HTR-8/SVneo (cell line): Measurements from ENCODE around the gene POU2F1.

Experiments
- DNase-seq: peaks from one replicate; pipeline ENCODE4 v3.0.0; 2011; ENCODE audit warnings: low spot score, mixed read lengths; ENCODE audit not compliant: insufficient read length
- FAIRE-seq: peaks from 2 replicates; lab custom pipeline; 2011; peaks lifted over from hg19 to GRCh38; lab: Jason Lieb, UNC

The POU2F1 gene

GRCh38 chr1:167344112-167344511, 123.4 kb downstream of the POU2F1 start:
- no peak for FAIRE-seq
- no peak for DNase-seq

- DNase-seq (no peak), FAIRE-seq (peak; percentile 4)
Measured at GRCh38 chr1:167344615-167345385, 124.1 kb downstream of the POU2F1 start.

- DNase-seq = no peak
- no peak for FAIRE-seq
Measured at GRCh38 chr1:167345386-167345733, 124.7 kb downstream of the POU2F1 start.

- FAIRE-seq (no peak), DNase-seq (no peak)
Measured at GRCh38 chr1:167357305-167357704, 136.6 kb downstream of the POU2F1 start.

GRCh38 chr1:167359295-167359694, 138.6 kb downstream of the POU2F1 start:
- no peak for DNase-seq
- FAIRE-seq = no peak

- DNase-seq (no peak), FAIRE-seq (no peak)
Measured at GRCh38 chr1:167360120-167360519, 139.4 kb downstream of the POU2F1 start.

GRCh38 chr1:167362638-167363037, 142.0 kb downstream of the POU2F1 start:
- no peak for FAIRE-seq
- no peak for DNase-seq

GRCh38 chr1:167364826-167365225, 144.1 kb downstream of the POU2F1 start:
- FAIRE-seq = no peak

GRCh38 chr1:167365360-167365759, 144.7 kb downstream of the POU2F1 start:
- no peak for FAIRE-seq
- DNase-seq = no peak

More at GRCh38 chr1:167364826-167365225, 144.1 kb downstream of the POU2F1 start:
- no peak for DNase-seq

GRCh38 chr1:167367705-167368104, 147.0 kb downstream of the POU2F1 start:
- FAIRE-seq (no peak), DNase-seq (no peak)

- FAIRE-seq (no peak), DNase-seq (no peak)
Measured at GRCh38 chr1:167369175-167369574, 148.5 kb downstream of the POU2F1 start.

GRCh38 chr1:167369933-167370332, 149.2 kb downstream of the POU2F1 start:
- DNase-seq (no peak), FAIRE-seq (no peak)

GRCh38 chr1:167371030-167371429, 150.3 kb downstream of the POU2F1 start:
- FAIRE-seq (no peak), DNase-seq (no peak)

- no peak for FAIRE-seq
- DNase-seq = no peak
Measured at GRCh38 chr1:167373398-167373797, 152.7 kb downstream of the POU2F1 start.

- FAIRE-seq = no peak
Measured at GRCh38 chr1:167373986-167374385, 153.3 kb downstream of the POU2F1 start.

GRCh38 chr1:167375949-167376348, 155.3 kb downstream of the POU2F1 start:
- DNase-seq = no peak
- FAIRE-seq = no peak

More at GRCh38 chr1:167373986-167374385, 153.3 kb downstream of the POU2F1 start:
- DNase-seq = no peak

GRCh38 chr1:167387251-167387910, 166.7 kb downstream of the POU2F1 start:
- no peak for FAIRE-seq

GRCh38 chr1:167388976-167389375, 168.3 kb downstream of the POU2F1 start:
- DNase-seq (no peak), FAIRE-seq (no peak)

More at GRCh38 chr1:167387251-167387910, 166.7 kb downstream of the POU2F1 start:
- DNase-seq = no peak

GRCh38 chr1:167392200-167392696, 171.6 kb downstream of the POU2F1 start:
- no peak for FAIRE-seq
- no peak for DNase-seq

- DNase-seq (no peak), FAIRE-seq (no peak)
Measured at GRCh38 chr1:167400359-167400953, 179.8 kb downstream of the POU2F1 start.

- DNase-seq = peak; percentile 45
- peak; percentile 16 for FAIRE-seq
Measured at GRCh38 chr1:167401260-167401873, 180.7 kb downstream of the POU2F1 start.
